Cardiac muscle cell (in vitro differentiated cells and primary cell): ENCODE measurements around the gene S100B. TPM values are rescaled to one million over a fixed set of nuclear protein-coding genes. Genes with fewer than 3 reads are reported as not detected.
"Not testable (repeated sequence)": the region's sequence is repeated elsewhere in the genome, so short reads cannot be mapped to it uniquely, and the experiment has no call there.

Experiments
- DNase-seq, 2 donors: peaks; one replicate each; pipeline versions ENCODE4 v3.0.0 to v3.0.0-alpha.2; 2010 to 2017; ENCODE audit warnings: low read depth in 1 of 2, low spot score in 1 of 2
- H3K27ac ChIP-seq: fragments of 200-600 bp; sonication (generic); 2 replicates; pipeline ENCODE4 v1.5.1; 2016
- H3K27me3 ChIP-seq: fragments of 200-600 bp; sonication (generic); 2 replicates; pipeline ENCODE4 v1.6.0; 2016; ENCODE audit warnings: control low read depth
- H3K36me3 ChIP-seq: fragments of 200-600 bp; sonication (generic); 2 replicates; pipeline ENCODE4 v1.5.1; 2016; ENCODE audit warnings: control low read depth
- H3K4me1 ChIP-seq: fragments of 200-600 bp; sonication (generic); 2 replicates; pipeline ENCODE4 v1.8.1; 2017; ENCODE audit warnings: low read depth, mild to moderate bottlenecking, mixed run types
- H3K4me3 ChIP-seq: fragments of 200-600 bp; sonication (generic); 2 replicates; pipeline ENCODE4 v1.5.1; 2016; ENCODE audit warnings: mild to moderate bottlenecking
- H3K9me3 ChIP-seq: fragments of 200-600 bp; sonication (generic); 2 replicates; pipeline ENCODE4 v1.5.1; 2017; ENCODE audit warnings: low read depth, mild to moderate bottlenecking, control low read depth
- polyA plus RNA-seq: library from polyadenylated mRNA; unstranded; fragments of >200 nt; fragmentation: Nextera tagmentation; extraction: Ambion mirVana; gene quantifications from 2 replicates; pipeline ENCODE4 v1.2.1, GENCODE V29; 2016
- total RNA-seq: library from RNA; depleted of rRNA; stranded (reverse); fragments of >200 nt; gene quantifications from 2 replicates; pipeline ENCODE4 v1.2.3, GENCODE V29; 2016
- TF ChIP-seq, protein P1 (sequence below): IDR thresholded peaks from 2 replicates; pipeline ENCODE4 v1.5.1; 2012; ENCODE audit warnings: low read depth, mild to moderate bottlenecking, low read length

The S100B gene
- total and polyA plus RNA-seq, 2 experiments from 2014 or later: 0.16 to 0.21 TPM

DNA sequence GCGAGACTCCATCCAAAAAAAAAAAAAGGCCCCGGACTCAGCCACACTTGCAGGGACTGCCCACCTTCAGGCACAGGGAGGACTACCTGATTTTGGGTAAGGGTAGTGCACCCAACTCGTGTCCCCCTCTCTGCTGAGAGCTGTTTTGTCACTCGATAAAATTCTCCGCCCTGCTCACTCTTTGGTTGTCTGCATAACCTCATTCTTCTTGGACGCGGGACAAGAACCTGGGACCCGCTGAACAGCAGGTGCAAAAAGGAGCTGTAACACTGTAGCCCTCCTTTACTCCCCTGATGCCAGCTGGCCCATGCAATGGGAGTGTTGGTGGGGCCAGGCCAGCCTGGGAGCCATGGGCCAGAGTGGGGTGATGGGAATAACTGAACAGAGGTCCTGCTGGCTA lies 10.6 kb downstream of the S100B start:
- no peaks in the 10 kb centered on the region for H3K9me3 ChIP-seq
- no peak overlapping the region for H3K4me3 ChIP-seq
- H3K4me1 ChIP-seq: peaks cover 4% of the 10 kb centered on the region
- no peak for DNase-seq
- H3K36me3 ChIP-seq: no peaks in the 10 kb centered on the region
- TF ChIP-seq, protein P1, sequence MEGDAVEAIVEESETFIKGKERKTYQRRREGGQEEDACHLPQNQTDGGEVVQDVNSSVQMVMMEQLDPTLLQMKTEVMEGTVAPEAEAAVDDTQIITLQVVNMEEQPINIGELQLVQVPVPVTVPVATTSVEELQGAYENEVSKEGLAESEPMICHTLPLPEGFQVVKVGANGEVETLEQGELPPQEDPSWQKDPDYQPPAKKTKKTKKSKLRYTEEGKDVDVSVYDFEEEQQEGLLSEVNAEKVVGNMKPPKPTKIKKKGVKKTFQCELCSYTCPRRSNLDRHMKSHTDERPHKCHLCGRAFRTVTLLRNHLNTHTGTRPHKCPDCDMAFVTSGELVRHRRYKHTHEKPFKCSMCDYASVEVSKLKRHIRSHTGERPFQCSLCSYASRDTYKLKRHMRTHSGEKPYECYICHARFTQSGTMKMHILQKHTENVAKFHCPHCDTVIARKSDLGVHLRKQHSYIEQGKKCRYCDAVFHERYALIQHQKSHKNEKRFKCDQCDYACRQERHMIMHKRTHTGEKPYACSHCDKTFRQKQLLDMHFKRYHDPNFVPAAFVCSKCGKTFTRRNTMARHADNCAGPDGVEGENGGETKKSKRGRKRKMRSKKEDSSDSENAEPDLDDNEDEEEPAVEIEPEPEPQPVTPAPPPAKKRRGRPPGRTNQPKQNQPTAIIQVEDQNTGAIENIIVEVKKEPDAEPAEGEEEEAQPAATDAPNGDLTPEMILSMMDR: no peak
- H3K27me3 ChIP-seq: no peaks in the 10 kb centered on the region
- H3K27ac ChIP-seq: no peak overlapping the region

DNA sequence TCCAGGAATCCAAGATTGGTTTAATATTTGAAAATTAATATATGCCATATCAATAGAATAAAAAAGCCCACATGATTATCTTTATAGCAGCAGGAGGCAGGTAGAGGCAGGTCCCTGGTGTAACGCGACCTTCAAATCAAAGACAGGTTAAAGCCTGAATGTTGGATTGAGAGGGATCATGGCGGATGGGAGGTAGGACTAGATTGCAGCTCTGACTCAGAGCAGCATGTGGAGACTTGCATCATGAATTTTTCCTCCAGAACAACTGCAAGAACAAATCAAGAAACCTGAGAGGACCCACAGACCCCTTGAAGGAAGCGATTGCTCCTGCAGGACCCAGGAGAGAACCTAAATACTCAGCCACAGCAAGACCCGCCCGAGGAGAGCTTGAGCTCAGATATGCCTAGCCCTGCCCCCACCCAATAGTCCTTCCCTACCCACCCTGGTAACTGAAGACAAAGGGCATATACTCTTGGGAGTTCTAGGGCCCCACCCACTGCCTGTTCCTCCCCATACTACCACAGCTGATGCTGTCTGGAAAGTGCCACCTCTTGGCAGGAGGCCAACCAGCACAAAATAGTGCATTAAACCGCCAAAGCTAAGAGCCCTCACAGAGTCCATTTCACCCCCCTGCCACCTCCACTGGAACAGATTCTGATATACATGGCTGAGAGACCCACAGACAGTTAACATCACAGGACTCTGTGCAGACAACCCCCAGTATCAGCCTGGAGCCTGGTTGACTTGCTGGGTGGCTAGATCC lies 19.5 kb downstream of the S100B start:
- TF ChIP-seq, protein P1: no peak
- Histone ChIP-seq H3K36me3 (no peaks in the 10 kb centered on the region), H3K9me3 (no peaks in the 10 kb centered on the region), H3K4me3 (no peak overlapping the region), H3K27me3 (no peaks in the 10 kb centered on the region), H3K4me1 (no peaks in the 10 kb centered on the region), H3K27ac (no peak overlapping the region)
- DNase-seq: no peak

DNA sequence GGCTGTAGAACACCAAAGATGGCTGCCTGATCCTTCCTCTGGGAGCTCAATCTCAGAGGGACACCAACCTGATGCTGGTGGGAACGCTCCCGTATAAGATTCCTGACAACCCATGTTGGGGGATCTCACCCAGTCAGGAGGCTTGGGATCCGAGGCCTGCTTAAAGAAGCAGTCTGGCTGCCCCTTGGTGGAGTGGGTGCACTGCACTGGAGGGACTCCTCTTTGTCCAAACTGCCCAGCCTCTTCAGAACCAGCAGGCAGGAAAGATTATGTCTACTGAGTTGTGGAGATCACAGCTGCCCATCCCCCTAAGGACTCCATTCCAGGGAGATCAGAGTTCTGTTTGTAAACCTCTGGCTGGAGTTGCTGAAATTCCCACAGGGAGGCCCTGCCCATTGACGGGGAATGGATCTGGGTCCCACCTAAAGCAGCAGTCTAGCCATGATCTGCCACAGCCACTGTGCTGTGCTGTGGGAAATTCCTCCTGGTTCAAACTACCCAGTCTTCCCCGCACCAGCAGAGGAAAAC lies 23.0 kb downstream of the S100B start:
- Histone ChIP-seq H3K27me3 (no peaks in the 10 kb centered on the region), H3K9me3 (no peaks in the 10 kb centered on the region), H3K36me3 (no peaks in the 10 kb centered on the region), H3K4me3 (no peak overlapping the region), H3K4me1 (no peaks in the 10 kb centered on the region), H3K27ac (no peak overlapping the region)
- no peak for DNase-seq
- TF ChIP-seq, protein P1: no peak

DNA sequence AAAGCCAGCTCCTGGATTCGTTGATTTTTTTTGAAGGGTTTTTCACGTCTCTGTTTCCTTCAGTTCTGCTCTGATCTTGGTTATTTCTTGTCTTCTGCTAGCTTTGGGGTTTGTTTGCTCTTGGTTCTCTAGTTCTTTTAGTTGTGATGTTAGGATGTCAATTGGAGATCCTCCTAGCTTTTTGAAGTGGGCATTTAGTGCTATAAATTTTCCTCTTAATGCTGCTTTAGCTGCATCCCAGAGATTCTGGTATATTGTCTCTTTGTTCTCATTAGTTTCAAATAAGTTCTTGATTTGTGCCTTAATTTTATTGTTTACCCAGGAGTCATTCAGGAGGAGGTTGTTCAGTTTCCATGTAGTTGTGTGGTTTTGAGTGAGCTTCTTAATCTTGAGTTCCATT lies 25.5 kb downstream of the S100B start:
- H3K4me3 ChIP-seq, DNase-seq, H3K27ac ChIP-seq, H3K9me3 ChIP-seq, H3K27me3 ChIP-seq, H3K4me1 ChIP-seq, H3K36me3 ChIP-seq: not testable (repeated sequence)

DNA sequence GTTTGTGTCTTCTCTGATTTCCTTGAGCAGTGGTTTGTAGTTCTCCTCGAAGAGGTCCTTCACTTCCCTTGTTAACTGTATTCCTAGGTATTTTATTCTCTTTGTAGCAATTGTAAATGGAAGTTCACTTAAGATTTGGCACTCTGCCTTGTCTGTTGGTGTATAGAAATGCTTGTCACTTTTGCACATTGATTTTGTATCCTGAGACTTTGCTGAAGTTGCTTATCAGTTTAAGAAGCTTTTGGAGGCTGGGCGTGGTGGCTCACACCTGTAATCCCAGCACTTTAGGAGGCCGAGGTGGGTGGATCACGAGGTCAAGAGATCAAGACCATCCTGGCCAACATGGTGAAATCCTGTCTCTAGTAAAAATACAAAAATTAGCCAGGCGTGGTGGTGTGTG lies 27.1 kb downstream of the S100B start:
- H3K27ac ChIP-seq, H3K4me3 ChIP-seq, H3K9me3 ChIP-seq, DNase-seq, H3K4me1 ChIP-seq, H3K36me3 ChIP-seq, H3K27me3 ChIP-seq: not testable (repeated sequence)

DNA sequence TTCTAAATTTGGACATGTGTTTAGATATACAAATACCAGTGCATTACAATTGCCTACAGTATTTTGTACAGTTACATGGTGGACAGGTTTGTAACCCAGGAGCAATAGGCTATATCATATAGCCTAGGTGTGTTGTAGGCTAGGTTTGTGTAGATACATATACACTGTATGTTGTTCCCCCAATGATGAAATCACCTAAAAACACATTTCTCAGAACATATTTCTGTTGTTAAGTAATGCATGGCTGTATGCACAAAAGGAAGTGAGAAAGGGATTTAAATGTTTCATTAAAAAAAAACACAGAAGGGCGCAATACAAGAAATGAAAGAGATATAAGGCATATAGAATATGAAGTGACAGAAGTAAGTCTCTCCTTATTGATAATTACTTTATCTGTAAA lies 32.0 kb downstream of the S100B start:
- no peak for DNase-seq

More for the DNA sequence above, 32.0 kb downstream of the S100B start:
- Histone ChIP-seq H3K4me1 (no peaks in the 10 kb centered on the region), H3K4me3 (no peak overlapping the region), H3K27me3 (no peaks in the 10 kb centered on the region), H3K36me3 (peaks cover 24% of the 10 kb centered on the region), H3K27ac (no peak overlapping the region), H3K9me3 (no peaks in the 10 kb centered on the region)
- TF ChIP-seq, protein P1: no peak
